OCI-LY1 (cell line): ENCODE measurements around the gene PRDM9.

Experiments used
- EZH2 ChIP-seq: fragments of 200-600 bp; sonication (generic), shearing (Covaris generic); IDR thresholded peaks from 2 replicates; pipeline ENCODE4 v1.8.0; 2017; ENCODE audit warnings: borderline replicate concordance, mixed run types, mild to moderate bottlenecking, antibody characterized with exemption, low read length, moderate library complexity, mixed read lengths
- TF ChIP-seq, protein P1 (sequence below): fragments of 200-600 bp; sonication (generic), shearing (Covaris generic); IDR thresholded peaks from 2 replicates; pipeline ENCODE4 v1.5.1; 2017; ENCODE audit warnings: mild to moderate bottlenecking, antibody characterized with exemption, low read length, moderate library complexity, mixed read lengths

DNA sequence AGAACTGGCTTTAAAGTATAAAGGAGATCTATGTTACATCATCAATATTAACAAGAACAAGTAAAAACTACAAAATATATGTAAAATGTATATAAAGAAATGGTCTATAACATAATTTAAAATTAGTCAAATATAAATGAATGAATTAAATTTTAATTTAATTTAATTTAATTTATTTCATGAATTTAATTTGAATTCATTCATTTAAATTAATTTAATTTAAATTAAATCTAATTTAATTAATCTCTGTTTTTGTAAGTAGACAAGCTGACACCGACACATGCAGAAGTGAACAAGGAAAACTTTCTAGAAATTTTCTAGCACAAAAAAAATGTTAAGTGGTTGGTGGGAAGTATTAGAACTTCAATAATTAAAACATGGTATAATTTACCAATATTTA is 10.8 kb upstream of the PRDM9 start:
- TF ChIP-seq, protein P1, sequence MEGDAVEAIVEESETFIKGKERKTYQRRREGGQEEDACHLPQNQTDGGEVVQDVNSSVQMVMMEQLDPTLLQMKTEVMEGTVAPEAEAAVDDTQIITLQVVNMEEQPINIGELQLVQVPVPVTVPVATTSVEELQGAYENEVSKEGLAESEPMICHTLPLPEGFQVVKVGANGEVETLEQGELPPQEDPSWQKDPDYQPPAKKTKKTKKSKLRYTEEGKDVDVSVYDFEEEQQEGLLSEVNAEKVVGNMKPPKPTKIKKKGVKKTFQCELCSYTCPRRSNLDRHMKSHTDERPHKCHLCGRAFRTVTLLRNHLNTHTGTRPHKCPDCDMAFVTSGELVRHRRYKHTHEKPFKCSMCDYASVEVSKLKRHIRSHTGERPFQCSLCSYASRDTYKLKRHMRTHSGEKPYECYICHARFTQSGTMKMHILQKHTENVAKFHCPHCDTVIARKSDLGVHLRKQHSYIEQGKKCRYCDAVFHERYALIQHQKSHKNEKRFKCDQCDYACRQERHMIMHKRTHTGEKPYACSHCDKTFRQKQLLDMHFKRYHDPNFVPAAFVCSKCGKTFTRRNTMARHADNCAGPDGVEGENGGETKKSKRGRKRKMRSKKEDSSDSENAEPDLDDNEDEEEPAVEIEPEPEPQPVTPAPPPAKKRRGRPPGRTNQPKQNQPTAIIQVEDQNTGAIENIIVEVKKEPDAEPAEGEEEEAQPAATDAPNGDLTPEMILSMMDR: no peak
- no peak for TF ChIP-seq EZH2
